Keratinocyte (primary cell): ENCODE data around the gene FAF2.

Experiments used
- EZH2 ChIP-seq: IDR thresholded peaks from one replicate; pipeline ENCODE4 v1.6.1; 2012; ENCODE audit warnings: inconsistent platforms, mild to moderate bottlenecking, low read length, moderate library complexity
- TF ChIP-seq, protein P1 (sequence below), 3 experiments: IDR thresholded peaks in 1 of 3; conservative IDR thresholded peaks in 1 of 3; optimal IDR thresholded peaks in 1 of 3; 2 replicates in 2 of 3; 3 replicates in 1 of 3; pipeline versions ENCODE3 to v1.5.1; 2011; ENCODE audit warnings: low read length in 3 of 3, mild to moderate bottlenecking in 3 of 3, moderate library complexity in 2 of 3, control low read depth in 1 of 3, inconsistent platforms in 1 of 3; ENCODE audit not compliant: insufficient read depth in 2 of 3; ENCODE audit errors: extremely low read depth in 1 of 3

DNA sequence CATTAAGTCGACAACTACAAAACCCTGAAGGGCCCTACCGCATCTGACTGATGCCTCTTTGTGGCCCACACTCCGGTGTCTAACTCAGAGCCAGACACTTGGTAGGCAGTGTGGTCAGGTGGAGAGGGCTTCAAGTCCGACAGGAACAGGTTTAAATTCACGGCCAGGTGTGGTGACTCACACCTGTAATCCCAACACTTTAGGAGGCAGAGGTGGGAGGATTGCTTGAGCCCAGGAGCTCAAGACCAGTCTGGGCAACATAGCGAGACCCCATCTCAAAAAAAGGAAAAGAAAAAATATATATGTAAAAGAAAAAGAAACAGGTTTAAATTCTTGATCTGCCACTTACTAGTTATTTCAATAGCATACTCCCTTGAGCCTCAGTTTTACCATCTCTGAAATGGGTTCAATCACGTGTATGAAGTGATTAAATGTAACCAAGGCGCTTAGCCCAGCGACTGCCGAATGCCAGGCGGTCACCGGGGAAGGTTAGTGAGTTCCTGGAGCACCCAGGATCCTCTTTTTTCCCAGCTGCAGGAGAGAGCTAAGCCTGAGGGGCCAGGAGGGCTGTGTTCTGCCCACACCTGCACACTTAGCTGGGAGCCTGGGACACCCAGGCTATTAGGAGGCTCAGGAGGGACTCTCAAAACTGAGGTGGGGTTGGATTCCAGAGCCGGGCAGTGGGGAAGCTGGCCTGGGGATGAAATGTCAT lies 32.8 kb upstream of the FAF2 start:
- TF ChIP-seq, protein P1, sequence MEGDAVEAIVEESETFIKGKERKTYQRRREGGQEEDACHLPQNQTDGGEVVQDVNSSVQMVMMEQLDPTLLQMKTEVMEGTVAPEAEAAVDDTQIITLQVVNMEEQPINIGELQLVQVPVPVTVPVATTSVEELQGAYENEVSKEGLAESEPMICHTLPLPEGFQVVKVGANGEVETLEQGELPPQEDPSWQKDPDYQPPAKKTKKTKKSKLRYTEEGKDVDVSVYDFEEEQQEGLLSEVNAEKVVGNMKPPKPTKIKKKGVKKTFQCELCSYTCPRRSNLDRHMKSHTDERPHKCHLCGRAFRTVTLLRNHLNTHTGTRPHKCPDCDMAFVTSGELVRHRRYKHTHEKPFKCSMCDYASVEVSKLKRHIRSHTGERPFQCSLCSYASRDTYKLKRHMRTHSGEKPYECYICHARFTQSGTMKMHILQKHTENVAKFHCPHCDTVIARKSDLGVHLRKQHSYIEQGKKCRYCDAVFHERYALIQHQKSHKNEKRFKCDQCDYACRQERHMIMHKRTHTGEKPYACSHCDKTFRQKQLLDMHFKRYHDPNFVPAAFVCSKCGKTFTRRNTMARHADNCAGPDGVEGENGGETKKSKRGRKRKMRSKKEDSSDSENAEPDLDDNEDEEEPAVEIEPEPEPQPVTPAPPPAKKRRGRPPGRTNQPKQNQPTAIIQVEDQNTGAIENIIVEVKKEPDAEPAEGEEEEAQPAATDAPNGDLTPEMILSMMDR (optimal IDR thresholded peaks at IDR 0.05 in 1 of 3, IDR thresholded peaks at IDR 0.05 in 1 of 3, conservative IDR thresholded peaks at IDR 0.05 in 1 of 3; ENCODE audit: extremely low read depth in 1 of 3, insufficient read depth in 2 of 3, low read length in 3 of 3): no peak
- no peak for TF ChIP-seq EZH2
